ENCODE measurements around the gene AAR2. TPM values are rescaled to one million over a fixed set of nuclear protein-coding genes. Genes with fewer than 3 reads are reported as not detected.

AAR2 gene
- total RNA-seq, 3 donors from 2014 or later: 43.8 to 47.8 (median 45.6) TPM

- DNase-seq: no peak
- ATAC-seq: peak; percentile 11 to 19
- Mint-ChIP-seq H3K36me3 (ENCODE audit: insufficient read depth) (peaks cover 14% of the 10 kb centered on the region), H3K27me3 (ENCODE audit: low read depth) (peaks cover 8% of the 10 kb centered on the region), H3K4me1 (ENCODE audit: low read depth) (peaks cover 38% of the 10 kb centered on the region), H3K9me3 (no peaks in the 10 kb centered on the region), H3K4me3 (peak overlapping the region; percentile 90)
These were observed 476 bp downstream of the AAR2 start for GRCh38 chr20:36236786-36237121.

DNA sequence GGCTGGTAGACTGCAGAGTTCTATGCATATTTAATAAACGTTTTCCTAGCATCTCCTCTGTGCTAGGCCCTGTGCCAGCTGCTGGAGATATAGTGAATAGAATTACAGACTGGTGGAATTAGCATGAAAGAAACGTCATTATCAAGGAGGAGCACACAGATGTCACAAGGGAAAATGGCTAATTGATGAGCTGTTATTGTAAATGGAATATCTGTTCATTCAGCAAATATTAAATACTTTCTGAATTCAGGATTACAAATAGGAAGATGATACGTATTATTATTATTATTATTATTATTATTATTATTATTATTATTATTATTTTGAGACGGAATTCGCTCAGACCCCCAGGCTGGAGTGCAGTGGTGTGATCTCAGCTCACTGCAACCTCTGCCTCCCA, 1.2 kb downstream of the AAR2 start:
- H3K36me3 Mint-ChIP-seq (ENCODE audit: insufficient read depth): peaks cover 14% of the 10 kb centered on the region
- H3K9me3 Mint-ChIP-seq: no peaks in the 10 kb centered on the region
- H3K27me3 Mint-ChIP-seq (ENCODE audit: low read depth): peaks cover 3% of the 10 kb centered on the region
- DNase-seq (no peak), ATAC-seq (no peak)
- H3K4me3 Mint-ChIP-seq: peak overlapping the region; percentile 90
- peaks cover 38% of the 10 kb centered on the region for H3K4me1 Mint-ChIP-seq (ENCODE audit: low read depth)

- Mint-ChIP-seq H3K36me3 (ENCODE audit: insufficient read depth) (peaks cover 14% of the 10 kb centered on the region), H3K27me3 (ENCODE audit: low read depth) (no peaks in the 10 kb centered on the region), H3K9me3 (no peaks in the 10 kb centered on the region), H3K4me3 (peak overlapping the region; percentile 69), H3K4me1 (ENCODE audit: low read depth) (peaks cover 38% of the 10 kb centered on the region)
- no peak for DNase-seq
- no peak for ATAC-seq
These were observed 1.9 kb downstream of the AAR2 start for GRCh38 chr20:36238153-36238552.

DNA sequence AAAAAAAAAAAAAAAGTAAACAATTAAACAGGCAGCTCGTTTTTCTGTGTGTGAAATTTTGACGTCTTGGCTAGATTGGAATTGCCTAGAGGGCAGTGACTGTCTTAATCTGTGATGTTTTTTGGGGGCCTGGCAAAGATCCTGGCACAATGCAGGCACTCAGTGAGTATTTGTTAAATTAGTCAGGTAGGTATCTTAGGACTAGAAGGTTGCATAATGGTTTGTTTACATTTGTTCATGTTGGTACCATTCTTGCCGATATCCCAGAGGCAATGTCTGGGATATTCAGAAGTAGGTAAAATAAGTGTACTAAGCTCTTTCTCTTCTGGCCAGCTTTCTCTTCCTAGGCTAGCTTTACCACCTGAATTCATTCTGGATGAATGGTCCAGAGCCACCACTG, 2.5 kb downstream of the AAR2 start:
- H3K27me3 Mint-ChIP-seq (ENCODE audit: low read depth): no peaks in the 10 kb centered on the region
- ATAC-seq (no peak), DNase-seq (no peak)
- peaks cover 38% of the 10 kb centered on the region for H3K4me1 Mint-ChIP-seq (ENCODE audit: low read depth)
- peaks cover 20% of the 10 kb centered on the region for H3K36me3 Mint-ChIP-seq (ENCODE audit: insufficient read depth)
- H3K9me3 Mint-ChIP-seq: no peaks in the 10 kb centered on the region
- peak overlapping the region; percentile 62 for H3K4me3 Mint-ChIP-seq

GRCh38 chr20:36240076-36240475, 3.8 kb downstream of the AAR2 start:
- H3K36me3 Mint-ChIP-seq (ENCODE audit: insufficient read depth): peaks cover 28% of the 10 kb centered on the region
- DNase-seq (no peak), ATAC-seq (no peak)
- no peaks in the 10 kb centered on the region for H3K27me3 Mint-ChIP-seq (ENCODE audit: low read depth)
- H3K9me3 Mint-ChIP-seq: no peaks in the 10 kb centered on the region
- H3K4me3 Mint-ChIP-seq: no peak overlapping the region
- H3K4me1 Mint-ChIP-seq (ENCODE audit: low read depth): peaks cover 38% of the 10 kb centered on the region

GRCh38 chr20:36241678-36242077, 5.4 kb downstream of the AAR2 start:
- Mint-ChIP-seq H3K4me1 (ENCODE audit: low read depth) (peaks cover 33% of the 10 kb centered on the region), H3K9me3 (no peaks in the 10 kb centered on the region), H3K27me3 (ENCODE audit: low read depth) (no peaks in the 10 kb centered on the region), H3K4me3 (no peak overlapping the region), H3K36me3 (ENCODE audit: insufficient read depth) (peaks cover 34% of the 10 kb centered on the region)
- ATAC-seq (no peak), DNase-seq (no peak)

GRCh38 chr20:36243726-36244125, 7.4 kb downstream of the AAR2 start:
- H3K27me3 Mint-ChIP-seq (ENCODE audit: low read depth): no peaks in the 10 kb centered on the region
- DNase-seq: no peak
- no peaks in the 10 kb centered on the region for H3K9me3 Mint-ChIP-seq
- no peak overlapping the region for H3K4me3 Mint-ChIP-seq
- H3K4me1 Mint-ChIP-seq (ENCODE audit: low read depth): peaks cover 24% of the 10 kb centered on the region
- no peak for ATAC-seq
- peaks cover 35% of the 10 kb centered on the region for H3K36me3 Mint-ChIP-seq (ENCODE audit: insufficient read depth)

- no peaks in the 10 kb centered on the region for H3K27me3 Mint-ChIP-seq (ENCODE audit: low read depth)
- peaks cover 11% of the 10 kb centered on the region for H3K4me1 Mint-ChIP-seq (ENCODE audit: low read depth)
- H3K36me3 Mint-ChIP-seq (ENCODE audit: insufficient read depth): peaks cover 35% of the 10 kb centered on the region
- ATAC-seq (no peak), DNase-seq (no peak)
- H3K4me3 Mint-ChIP-seq: no peak overlapping the region
- no peaks in the 10 kb centered on the region for H3K9me3 Mint-ChIP-seq
These were observed 10.1 kb downstream of the AAR2 start for GRCh38 chr20:36246401-36246800.

DNA sequence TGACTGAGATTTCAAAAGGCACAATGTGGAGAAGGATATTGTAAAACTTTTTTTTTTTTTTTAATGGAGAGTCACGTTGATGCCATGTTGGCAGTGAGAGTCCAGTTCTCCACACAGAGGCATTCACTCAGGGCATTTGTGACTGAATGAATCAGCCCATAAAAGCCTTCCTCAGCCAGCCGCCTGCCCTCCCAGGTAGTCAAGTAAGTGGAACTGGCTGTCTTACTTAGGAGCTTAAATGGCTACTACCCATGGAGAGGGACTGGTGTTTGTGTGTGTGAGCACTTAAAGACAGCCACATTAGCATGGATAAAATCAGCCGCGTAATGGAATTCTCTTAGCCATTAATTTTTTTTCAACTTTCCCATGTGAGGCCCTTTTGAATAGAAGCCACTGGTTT, 12.6 kb downstream of the AAR2 start:
- peaks cover 15% of the 10 kb centered on the region for H3K4me1 Mint-ChIP-seq (ENCODE audit: low read depth)
- H3K4me3 Mint-ChIP-seq: no peak overlapping the region
- DNase-seq (no peak), ATAC-seq (no peak)
- H3K36me3 Mint-ChIP-seq (ENCODE audit: insufficient read depth): peaks cover 37% of the 10 kb centered on the region
- no peaks in the 10 kb centered on the region for H3K27me3 Mint-ChIP-seq (ENCODE audit: low read depth)
- no peaks in the 10 kb centered on the region for H3K9me3 Mint-ChIP-seq

DNA sequence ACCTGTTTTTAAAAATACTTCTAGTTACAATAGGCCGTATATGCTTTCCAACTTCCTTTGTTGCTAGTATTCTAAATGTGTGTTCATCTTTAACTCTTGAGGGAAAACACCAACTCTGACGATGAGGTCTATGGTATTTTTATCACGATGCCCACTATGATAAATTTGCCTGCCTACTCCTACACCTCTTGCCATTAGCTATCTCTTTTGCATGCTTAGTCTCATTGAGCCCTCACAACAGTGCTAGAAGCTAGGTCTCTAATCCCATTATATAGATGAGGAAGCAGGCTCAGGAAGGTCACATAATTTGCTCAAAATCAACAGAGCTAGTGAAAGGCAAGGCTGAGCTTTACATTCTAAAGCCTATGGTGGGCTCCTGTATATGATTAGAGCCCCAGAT, 13.2 kb downstream of the AAR2 start:
- ATAC-seq: no peak

GRCh38 chr20:36251426-36251825, 15.1 kb downstream of the AAR2 start:
- no peaks in the 10 kb centered on the region for H3K9me3 Mint-ChIP-seq
- DNase-seq (no peak), ATAC-seq (no peak)
- no peaks in the 10 kb centered on the region for H3K27me3 Mint-ChIP-seq (ENCODE audit: low read depth)
- H3K4me3 Mint-ChIP-seq: no peak overlapping the region
- peaks cover 15% of the 10 kb centered on the region for H3K4me1 Mint-ChIP-seq (ENCODE audit: low read depth)
- peaks cover 32% of the 10 kb centered on the region for H3K36me3 Mint-ChIP-seq (ENCODE audit: insufficient read depth)

More for the DNA sequence above, 13.2 kb downstream of the AAR2 start:
- Mint-ChIP-seq H3K4me1 (ENCODE audit: low read depth) (peaks cover 15% of the 10 kb centered on the region), H3K27me3 (ENCODE audit: low read depth) (no peaks in the 10 kb centered on the region), H3K36me3 (ENCODE audit: insufficient read depth) (peaks cover 33% of the 10 kb centered on the region), H3K9me3 (no peaks in the 10 kb centered on the region), H3K4me3 (no peak overlapping the region)
- no peak for DNase-seq

DNA sequence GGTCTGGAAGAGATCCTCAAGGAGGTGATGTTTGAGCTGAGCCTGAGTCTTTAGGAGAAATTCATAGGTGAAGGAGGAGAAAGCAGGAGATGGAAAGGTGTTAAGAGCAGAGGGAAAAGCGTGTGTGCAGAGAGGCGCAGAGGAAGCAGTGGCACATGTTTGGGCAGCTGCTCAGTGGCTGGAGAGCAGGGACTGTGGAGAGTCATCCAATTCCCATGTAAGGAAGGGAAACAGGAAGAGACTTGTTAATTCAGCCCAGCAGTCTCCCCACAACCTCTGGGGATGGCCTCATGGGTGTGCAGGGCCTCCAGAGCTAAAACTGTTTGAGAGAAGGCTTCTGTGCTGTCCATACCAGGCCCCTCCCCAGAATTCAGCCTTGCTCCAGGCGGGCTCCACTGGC, 16.2 kb downstream of the AAR2 start:
- Mint-ChIP-seq H3K4me3 (no peak overlapping the region), H3K9me3 (no peaks in the 10 kb centered on the region), H3K4me1 (ENCODE audit: low read depth) (peaks cover 15% of the 10 kb centered on the region), H3K36me3 (ENCODE audit: insufficient read depth) (peaks cover 37% of the 10 kb centered on the region), H3K27me3 (ENCODE audit: low read depth) (no peaks in the 10 kb centered on the region)
- DNase-seq: no peak
- ATAC-seq: no peak

DNA sequence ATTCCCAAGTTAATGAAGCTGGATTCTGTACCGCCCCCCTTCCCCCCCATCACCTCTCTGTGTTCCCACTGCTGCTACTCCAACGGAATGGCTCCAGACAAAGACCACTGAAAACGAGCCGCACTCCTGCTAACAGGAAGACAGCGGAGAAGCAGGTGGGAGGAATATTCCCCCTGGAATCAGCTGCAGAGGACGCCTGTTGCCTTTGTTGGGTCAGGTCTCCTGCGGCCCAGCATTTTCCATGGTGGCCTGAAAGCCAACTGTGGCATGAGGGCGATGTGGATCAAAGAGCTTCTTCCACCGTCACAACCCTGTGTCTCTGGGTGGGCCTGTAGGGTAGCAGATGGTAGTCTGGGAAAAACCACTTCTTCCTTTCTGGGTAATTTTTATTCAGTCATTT, 16.8 kb downstream of the AAR2 start:
- no peaks in the 10 kb centered on the region for H3K27me3 Mint-ChIP-seq (ENCODE audit: low read depth)
- ATAC-seq: no peak
- peaks cover 34% of the 10 kb centered on the region for H3K36me3 Mint-ChIP-seq (ENCODE audit: insufficient read depth)
- no peak for DNase-seq
- H3K9me3 Mint-ChIP-seq: no peaks in the 10 kb centered on the region
- H3K4me1 Mint-ChIP-seq (ENCODE audit: low read depth): peaks cover 12% of the 10 kb centered on the region
- H3K4me3 Mint-ChIP-seq: no peak overlapping the region

GRCh38 chr20:36254076-36254475, 17.8 kb downstream of the AAR2 start:
- DNase-seq: no peak
- no peaks in the 10 kb centered on the region for H3K27me3 Mint-ChIP-seq (ENCODE audit: low read depth)
- no peak overlapping the region for H3K4me3 Mint-ChIP-seq
- no peak for ATAC-seq
- no peaks in the 10 kb centered on the region for H3K9me3 Mint-ChIP-seq
- H3K36me3 Mint-ChIP-seq (ENCODE audit: insufficient read depth): peaks cover 30% of the 10 kb centered on the region
- peaks cover 8% of the 10 kb centered on the region for H3K4me1 Mint-ChIP-seq (ENCODE audit: low read depth)

DNA sequence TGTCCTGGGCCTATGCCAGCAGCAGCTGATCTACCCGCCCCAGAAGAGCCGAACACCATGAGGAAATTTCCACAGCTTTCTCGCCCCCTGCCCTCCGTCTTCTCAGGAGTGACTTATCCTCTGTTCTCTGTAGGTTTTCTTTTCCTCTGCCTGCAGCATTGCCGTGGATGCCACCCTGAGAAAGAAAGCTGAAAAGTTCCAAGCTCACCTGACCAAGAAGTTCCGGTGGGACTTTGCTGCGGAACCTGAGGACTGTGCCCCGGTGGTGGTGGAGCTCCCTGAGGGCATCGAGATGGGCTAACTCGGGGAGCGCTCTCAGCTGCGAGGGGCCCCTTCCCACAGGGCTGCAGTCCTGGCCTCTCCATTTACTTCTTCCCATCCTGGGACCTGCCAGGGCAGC, 19.2 kb downstream of the AAR2 start:
- Mint-ChIP-seq H3K9me3 (no peaks in the 10 kb centered on the region), H3K4me1 (ENCODE audit: low read depth) (peaks cover 5% of the 10 kb centered on the region), H3K4me3 (no peak overlapping the region), H3K36me3 (ENCODE audit: insufficient read depth) (peaks cover 23% of the 10 kb centered on the region), H3K27me3 (ENCODE audit: low read depth) (no peaks in the 10 kb centered on the region)
- DNase-seq: no peak
- ATAC-seq: no peak

Measured in activated T-cell treated with anti-CD3 and anti-CD28 coated beads, Interleukin-2, amount 50 U/mL, for 4 hours (primary cell).